CD14-positive monocyte (primary cell): ENCODE results near the gene DIS3L2. TPM values are rescaled to one million over a fixed set of nuclear protein-coding genes. Genes with fewer than 3 reads are reported as not detected.

ENCODE experiments used
- DNase-seq, 3 donors: peaks; one replicate each; pipeline ENCODE4 v3.0.0-alpha.2; 2011 to 2022
- H2AFZ ChIP-seq: 2 replicates; pipeline ENCODE4 v1.6.0; 2012; ENCODE audit warnings: mild to moderate bottlenecking, low read depth, low read length, inconsistent platforms; ENCODE audit not compliant: insufficient read depth, poor library complexity, severe bottlenecking
- H3K27ac ChIP-seq, 2 donors: 1 replicate in 1 of 2; 2 replicates in 1 of 2; pipeline ENCODE4 v1.5.1; 2012 to 2013; ENCODE audit warnings: low read length in 2 of 2, control low read depth in 1 of 2, inconsistent platforms in 1 of 2, low read depth in 1 of 2, mild to moderate bottlenecking in 1 of 2
- H3K27me3 ChIP-seq, 2 donors: one replicate each; pipeline versions ENCODE4 v1.6.0 to v1.6.1; 2011 to 2013; ENCODE audit warnings: low read length in 2 of 2; ENCODE audit not compliant: control insufficient read depth in 2 of 2, insufficient read depth in 2 of 2
- H3K36me3 ChIP-seq, 2 donors: replicated peaks in 1 of 2; 1 replicate in 1 of 2; 2 replicates in 1 of 2; pipeline versions ENCODE4 v1.5.1 to v1.6.1; 2012 to 2013; ENCODE audit warnings: low read length in 2 of 2, control low read depth in 1 of 2, inconsistent platforms in 1 of 2, mild to moderate bottlenecking in 1 of 2; ENCODE audit not compliant: insufficient read depth in 2 of 2, control insufficient read depth in 1 of 2
- H3K4me1 ChIP-seq, 2 donors: 1 replicate in 1 of 2; 2 replicates in 1 of 2; pipeline versions ENCODE4 v1.5.1 to v1.6.1; 2012 to 2013; ENCODE audit warnings: low read length in 2 of 2, control low read depth in 1 of 2, inconsistent platforms in 1 of 2, mild to moderate bottlenecking in 1 of 2, moderate library complexity in 1 of 2; ENCODE audit not compliant: insufficient read depth in 2 of 2, control insufficient read depth in 1 of 2
- H3K4me2 ChIP-seq: replicated peaks from 2 replicates; pipeline ENCODE3; 2012; ENCODE audit warnings: low read length, moderate library complexity, mild to moderate bottlenecking; ENCODE audit not compliant: poor library complexity, severe bottlenecking; ENCODE audit errors: extremely low read depth
- H3K4me3 ChIP-seq, 3 experiments: fragments of 200-600 bp in 1 of 3; sonication (generic) in 1 of 3; replicated peaks in 1 of 3; 1 replicate in 2 of 3; 2 replicates in 1 of 3; pipeline ENCODE4 v1.5.1; 2011 to 2013; ENCODE audit warnings: low read length in 3 of 3, mild to moderate bottlenecking in 3 of 3, control low read depth in 2 of 3, low read depth in 2 of 3, inconsistent platforms in 1 of 3, moderate library complexity in 1 of 3
- H3K79me2 ChIP-seq: 2 replicates; pipeline ENCODE4 v1.6.0; 2012; ENCODE audit warnings: mild to moderate bottlenecking, control low read depth, inconsistent platforms, low read length, moderate library complexity; ENCODE audit not compliant: insufficient read depth
- H3K9ac ChIP-seq: 2 replicates; pipeline ENCODE4 v1.6.0; 2017; ENCODE audit warnings: low read length, mild to moderate bottlenecking; ENCODE audit not compliant: insufficient read depth, poor library complexity, severe bottlenecking
- H3K9me3 ChIP-seq, 2 donors: replicated peaks in 1 of 2; 1 replicate in 1 of 2; 2 replicates in 1 of 2; pipeline versions ENCODE4 v1.5.1 to v1.6.1; 2012 to 2013; ENCODE audit warnings: low read length in 2 of 2, control low read depth in 1 of 2; ENCODE audit not compliant: control insufficient read depth in 1 of 2, insufficient read depth in 1 of 2
- H4K20me1 ChIP-seq: 2 replicates; pipeline ENCODE4 v1.6.0; 2012; ENCODE audit warnings: mild to moderate bottlenecking, low read length, control low read depth, moderate library complexity; ENCODE audit not compliant: insufficient read depth
- H3K27ac Mint-ChIP-seq, 7 donors: one replicate each; pipeline ENCODE4 v1.8.0; 2020; ENCODE audit warnings: mild to moderate bottlenecking in 7 of 7, mixed read lengths in 7 of 7, moderate library complexity in 6 of 7, inconsistent platforms in 2 of 7
- H3K27me3 Mint-ChIP-seq, 3 donors: one replicate each; pipeline ENCODE4 v1.8.0; 2021 to 2022; ENCODE audit warnings: low read depth in 3 of 3, mild to moderate bottlenecking in 3 of 3, mixed read lengths in 3 of 3, moderate library complexity in 3 of 3, inconsistent platforms in 1 of 3
- H3K36me3 Mint-ChIP-seq, 2 donors: one replicate each; pipeline ENCODE4 v1.8.0; 2020; ENCODE audit warnings: mixed read lengths in 2 of 2, inconsistent platforms in 1 of 2, mild to moderate bottlenecking in 1 of 2
- H3K4me1 Mint-ChIP-seq: one replicate; pipeline ENCODE4 v1.8.0; 2020; ENCODE audit warnings: mild to moderate bottlenecking, mixed read lengths
- H3K4me3 Mint-ChIP-seq, 2 donors: one replicate each; pipeline ENCODE4 v1.8.0; 2020; ENCODE audit warnings: mild to moderate bottlenecking in 2 of 2, mixed read lengths in 2 of 2, moderate library complexity in 1 of 2
- H3K9me3 Mint-ChIP-seq, 7 donors: one replicate each; pipeline ENCODE4 v1.8.0; 2020 to 2022; ENCODE audit warnings: mixed read lengths in 7 of 7, mild to moderate bottlenecking in 6 of 7, moderate library complexity in 6 of 7, inconsistent platforms in 2 of 7
- CTCF ChIP-seq: fragments of 200-600 bp; IDR thresholded peaks from one replicate; pipeline ENCODE4 v1.8.0; 2022; ENCODE audit warnings: antibody characterized with exemption, mild to moderate bottlenecking
- WGBS: methylation state at CpG from one replicate; pipeline ENCODE4 v1.1.5; 2013; ENCODE audit warnings: missing lambda C conversion rate; ENCODE audit not compliant: insufficient coverage; 5-methylcytosine and 5-hydroxymethylcytosine counted together
- intact Hi-C, 2 donors: fragments of 100-400 bp; cut with micrococcal nuclease; formaldehyde crosslinking; loops; one replicate each; pipeline versions ENCODE4 v1.15.0 to v1.15.1; 2023
- polyA plus RNA-seq, 3 donors: library from polyadenylated mRNA; depleted of rRNA in 1 of 3; unstranded in 2 of 3; stranded (reverse) in 1 of 3; fragments of 300-500 nt in 2 of 3; fragments of >200 nt in 1 of 3; fragmentation: Illumina TruSeq in 2 of 3; gene quantifications; 1 replicate in 2 of 3; 2 replicates in 1 of 3; pipeline ENCODE4 v1.2.3, GENCODE V29; 2012 to 2021

DIS3L2 gene
- polyA plus RNA-seq, 3 donors, result 6.0 to 21.7 (median 6.4) TPM

- no peaks in the 10 kb centered on the region for H4K20me1 ChIP-seq
- H3K4me1 ChIP-seq, result peaks cover 16 to 24% of the 10 kb centered on the region in 2 donors
- Mint-ChIP-seq H3K27ac (peak overlapping the region in 1 of 7 donors; percentile 20), H3K4me3 (peak overlapping the region in 1 of 2 donors; percentile 65), H3K9me3 (peaks cover 0 to 12% (median 2%) of the 10 kb centered on the region in 7 donors), H3K4me1 (peaks cover 12% of the 10 kb centered on the region), H3K27me3 (peaks cover 50 to 77% (median 60%) of the 10 kb centered on the region in 3 donors), H3K36me3 (peaks cover 0 to 4% of the 10 kb centered on the region in 2 donors)
- no peak for TF ChIP-seq CTCF
- peaks cover 28 to 65% of the 10 kb centered on the region in 2 donors for H3K27me3 ChIP-seq
- no peaks in the 10 kb centered on the region for H3K79me2 ChIP-seq
- DNase-seq, result no peak
- no peak overlapping the region for H3K9ac ChIP-seq
- 36% methylated on average over 8 of the region's 8 CpGs for WGBS
- H3K9me3 ChIP-seq, result peaks cover 0 to 18% of the 10 kb centered on the region in 2 donors
- no peak overlapping the region for H3K4me3 ChIP-seq
- H3K36me3 ChIP-seq, result no peaks in the 10 kb centered on the region
- peak overlapping the region; percentile 70 for H3K4me2 ChIP-seq
- H2AFZ ChIP-seq, result peak overlapping the region; percentile 65
- intact Hi-C loops, result loop anchor here (2.0 to 10.0 kb wide), 4 partner anchors 210 to 404 kb away; no protein-coding TSS in a partner anchor
- no peak overlapping the region for H3K27ac ChIP-seq
These were observed 36.6 kb upstream of the DIS3L2 start for GRCh38 chr2:231924889-231925275.

DNA sequence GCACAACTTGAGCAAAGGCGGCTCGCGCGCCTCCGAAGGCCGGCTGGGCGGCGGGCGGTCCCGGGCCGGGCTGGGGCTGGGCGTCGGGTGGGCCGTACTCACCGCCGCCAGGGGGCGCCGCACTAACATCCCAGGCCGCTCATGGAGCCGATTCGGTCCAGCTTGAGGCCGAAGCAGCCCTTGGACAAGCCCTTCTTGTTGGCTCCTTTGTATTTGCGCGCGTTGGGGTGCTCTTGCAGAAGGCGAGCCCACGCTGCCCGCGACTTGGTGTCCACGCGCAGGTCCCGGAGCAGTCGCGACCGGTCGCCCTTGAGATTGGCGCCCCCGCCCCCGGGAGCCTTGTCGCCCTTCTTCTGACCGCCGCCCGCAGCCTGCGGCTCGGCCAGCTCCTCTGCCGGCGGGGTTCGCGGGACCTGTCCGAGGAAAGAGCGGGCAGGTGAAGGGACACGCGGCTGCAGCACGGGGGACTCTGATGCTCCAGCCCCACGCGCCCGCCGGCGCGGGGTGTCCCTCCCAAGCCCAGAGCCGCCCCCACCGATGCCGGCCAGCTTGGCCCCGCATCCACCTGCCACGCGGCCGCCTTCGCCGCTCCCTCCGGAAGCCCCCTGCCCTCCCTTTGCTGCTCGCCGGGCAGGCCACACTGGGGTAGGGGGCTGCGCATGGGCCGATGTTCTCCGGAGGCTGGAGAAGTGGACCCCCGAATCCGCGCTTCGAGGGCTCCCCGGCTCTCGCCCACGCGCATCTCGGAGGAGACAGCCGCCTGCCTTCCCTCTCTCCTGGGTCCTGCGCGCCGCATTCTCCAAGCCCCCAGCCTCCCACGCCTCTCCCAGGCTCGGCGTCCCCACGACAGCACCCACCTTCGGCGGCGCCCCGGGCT lies 36.0 kb upstream of the DIS3L2 start:
- H3K27ac ChIP-seq, result no peak overlapping the region
- peaks cover 0 to 18% of the 10 kb centered on the region in 2 donors for H3K9me3 ChIP-seq
- Mint-ChIP-seq H3K4me1 (peaks cover 12% of the 10 kb centered on the region), H3K4me3 (peak overlapping the region; percentile 59 to 82), H3K27ac (no peak overlapping the region), H3K9me3 (peaks cover 0 to 12% (median 2%) of the 10 kb centered on the region in 7 donors), H3K36me3 (peaks cover 0 to 4% of the 10 kb centered on the region in 2 donors), H3K27me3 (peaks cover 50 to 78% (median 60%) of the 10 kb centered on the region in 3 donors)
- peaks cover 16 to 24% of the 10 kb centered on the region in 2 donors for H3K4me1 ChIP-seq
- under 1% methylated on average over 96 of the region's 96 CpGs for WGBS
- H3K36me3 ChIP-seq, result no peaks in the 10 kb centered on the region
- no peaks in the 10 kb centered on the region for H3K79me2 ChIP-seq
- H3K4me3 ChIP-seq, result peak overlapping the region in 1 of 3 experiments; percentile 65
- H3K4me2 ChIP-seq, result peak overlapping the region; percentile 70
- H2AFZ ChIP-seq, result peak overlapping the region; percentile 65
- intact Hi-C loops, result loop anchor here (2.0 to 10.0 kb wide), 4 partner anchors 209 to 403 kb away; no protein-coding TSS in a partner anchor
- DNase-seq, result peak; percentile 63 to 70 (median 70)
- H3K27me3 ChIP-seq, result peaks cover 28 to 70% of the 10 kb centered on the region in 2 donors
- H3K9ac ChIP-seq, result no peak overlapping the region
- H4K20me1 ChIP-seq, result no peaks in the 10 kb centered on the region
- peak; percentile 89 for TF ChIP-seq CTCF
